ENCODE results near the gene PACC1.

The PACC1 gene

GRCh38 chr1:212415107-212415841, 588 bp upstream of the PACC1 start:
- DNase-seq (ENCODE audit: low read depth), result no peak
- in situ Hi-C loops (cut with HindIII; ENCODE audit: low sequenced_read_pairs), result no loop called here
- peak overlapping the region; percentile 63 for H3K4me3 ChIP-seq (ENCODE audit: low read depth, low read length)
- no peak for TF ChIP-seq CTCF (IDR thresholded peaks at IDR 0.05; ENCODE audit: low read depth, low read length, missing control alignments)

DNA sequence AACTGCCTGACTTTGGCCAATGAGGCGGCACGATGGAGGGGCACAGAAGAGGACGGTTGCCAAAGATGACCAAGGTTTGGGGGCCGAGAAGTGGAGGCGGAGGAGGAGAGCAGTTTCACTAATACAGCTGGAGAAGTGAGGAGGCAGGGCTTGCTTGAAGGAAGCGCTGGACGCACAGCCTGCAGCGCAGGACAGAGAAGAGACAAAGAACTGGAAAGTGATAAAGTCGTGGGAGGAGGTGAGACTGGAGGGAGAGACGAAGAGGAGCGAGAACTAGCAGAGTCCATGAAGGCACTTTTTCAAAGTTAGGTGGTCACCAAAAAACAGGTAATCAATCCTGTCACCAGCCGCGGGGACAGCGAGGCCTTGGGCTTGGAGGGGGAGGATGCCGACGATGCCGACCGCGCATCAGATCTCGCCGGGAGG, 771 bp downstream of the PACC1 start:
- peak overlapping the region; percentile 63 for H3K4me3 ChIP-seq (ENCODE audit: low read depth, low read length)
- no peak for DNase-seq (ENCODE audit: low read depth)
- in situ Hi-C loops (cut with HindIII; ENCODE audit: low sequenced_read_pairs), result no loop called here
- TF ChIP-seq CTCF (IDR thresholded peaks at IDR 0.05; ENCODE audit: low read depth, low read length, missing control alignments), result no peak

DNA sequence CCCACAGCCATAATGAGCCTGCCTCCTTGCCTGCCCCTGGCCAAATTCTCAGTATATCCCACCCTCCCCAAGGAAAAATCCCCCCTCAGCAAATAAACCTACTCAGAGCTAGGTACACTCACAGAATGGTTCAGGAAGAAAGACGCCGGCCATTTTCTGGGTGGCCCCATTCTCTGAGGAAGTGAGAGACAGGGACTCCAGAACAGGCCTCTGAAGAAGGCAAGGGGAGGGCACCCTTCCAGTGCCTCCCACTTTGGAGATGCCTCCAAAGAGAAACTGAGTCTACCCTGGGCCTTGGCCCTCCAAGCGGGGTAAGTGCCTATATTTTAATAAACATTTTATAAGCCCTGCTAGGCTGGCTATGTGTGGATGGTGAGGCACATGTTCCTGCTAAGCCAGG, 2.3 kb downstream of the PACC1 start:
- DNase-seq (ENCODE audit: low read depth), result no peak
- in situ Hi-C loops (cut with HindIII; ENCODE audit: low sequenced_read_pairs), result no loop called here
- no peak for TF ChIP-seq CTCF (IDR thresholded peaks at IDR 0.05; ENCODE audit: low read depth, low read length, missing control alignments)
- H3K4me3 ChIP-seq (ENCODE audit: low read depth, low read length), result no peak overlapping the region

DNA sequence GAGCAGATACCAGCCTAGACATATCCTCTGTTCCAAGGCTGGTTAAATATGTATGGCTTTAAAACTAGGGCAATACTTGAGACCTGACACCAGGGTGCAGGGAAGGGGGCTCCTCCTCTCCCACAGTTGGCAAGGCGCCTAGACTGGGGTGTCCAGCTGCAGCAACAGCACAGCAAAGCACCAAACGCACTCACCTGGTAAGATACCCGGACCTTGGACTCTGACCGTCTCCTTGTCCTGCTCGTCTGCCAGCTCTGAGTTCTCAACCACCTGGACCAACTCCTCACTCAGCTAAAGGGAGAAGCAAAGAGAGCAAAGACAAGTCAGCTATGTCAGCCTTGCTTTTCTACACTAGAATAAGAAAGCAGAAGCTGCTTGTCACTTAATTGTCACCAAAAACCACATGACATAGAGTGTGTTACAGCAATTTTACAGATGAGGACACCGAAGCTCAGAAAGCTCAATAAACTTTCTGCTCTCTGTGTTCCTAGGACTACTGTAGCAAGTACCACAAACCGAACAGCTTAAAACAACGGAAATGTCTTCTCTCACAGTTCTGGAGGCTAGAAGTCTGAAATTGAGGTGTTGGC, 4.4 kb downstream of the PACC1 start:
- in situ Hi-C loops (cut with HindIII; ENCODE audit: low sequenced_read_pairs), result no loop called here
- no peak for TF ChIP-seq CTCF (IDR thresholded peaks at IDR 0.05; ENCODE audit: low read depth, low read length, missing control alignments)
- no peak for DNase-seq (ENCODE audit: low read depth)

DNA sequence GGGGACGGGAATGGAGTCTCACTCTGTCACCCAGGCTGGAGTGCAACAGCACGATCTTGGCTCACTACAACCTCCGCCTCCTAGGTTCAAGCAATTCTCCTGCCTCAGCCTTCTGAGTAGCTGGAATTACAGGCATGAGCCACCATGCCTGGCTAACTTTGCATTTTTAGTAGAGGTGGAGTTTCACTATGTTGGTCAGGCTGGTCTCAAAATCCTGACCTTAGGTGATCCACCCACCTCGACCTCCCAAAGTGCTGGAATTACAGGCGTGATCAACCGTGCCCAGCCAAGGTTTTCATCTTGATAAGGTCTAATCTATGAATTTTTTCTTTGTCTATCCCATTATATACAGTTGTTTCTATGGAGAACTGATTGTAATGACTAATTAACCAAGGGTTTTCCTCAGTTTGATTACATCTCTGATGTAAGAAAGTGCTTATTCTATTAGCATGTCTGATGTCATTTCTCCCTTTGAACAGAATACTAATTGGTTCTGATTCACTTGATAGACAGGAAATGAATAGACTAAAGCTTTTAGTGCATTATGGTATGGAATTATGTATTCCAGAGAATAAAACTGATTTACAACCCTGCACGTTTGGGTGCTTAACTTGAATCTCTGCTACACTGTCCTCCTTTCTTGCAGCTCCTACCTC, 11.9 kb downstream of the PACC1 start:
- in situ Hi-C loops (cut with HindIII; ENCODE audit: low sequenced_read_pairs), result no loop called here
- TF ChIP-seq CTCF (IDR thresholded peaks at IDR 0.05; ENCODE audit: low read depth, low read length, missing control alignments), result no peak
- no peak for DNase-seq (ENCODE audit: low read depth)
- H3K4me3 ChIP-seq (ENCODE audit: low read depth, low read length), result no peak overlapping the region

More for the DNA sequence above, 4.4 kb downstream of the PACC1 start:
- no peak overlapping the region for H3K4me3 ChIP-seq (ENCODE audit: low read depth, low read length)

GRCh38 chr1:212401838-212402582, 12.7 kb downstream of the PACC1 start:
- no peak for TF ChIP-seq CTCF (IDR thresholded peaks at IDR 0.05; ENCODE audit: low read depth, low read length, missing control alignments)
- no peak overlapping the region for H3K4me3 ChIP-seq (ENCODE audit: low read depth, low read length)
- DNase-seq (ENCODE audit: low read depth), result no peak
- in situ Hi-C loops (cut with HindIII; ENCODE audit: low sequenced_read_pairs), result no loop called here
